ENCODE data around the gene OR10A3.

OR10A3 gene

GRCh38 chr11:7931168-7931567 lies 10.3 kb downstream of the OR10A3 start, which contains the start of gene OR10A6:
Gene OR10A6 (minus strand): TSS chr11:7931268. CDS start chr11:7928662, 2,606 bp downstream.
- no peak for DNase-seq

GRCh38 chr11:7927635-7928034 lies 13.9 kb downstream of the OR10A3 start:
- no peak for DNase-seq

- no peak for DNase-seq
These were observed 17.0 kb downstream of the OR10A3 start for GRCh38 chr11:7924536-7924935.

GRCh38 chr11:7918141-7918540 lies 23.4 kb downstream of the OR10A3 start:
- DNase-seq: no peak

- DNase-seq: no peak
These were observed 30.5 kb downstream of the OR10A3 start for GRCh38 chr11:7911011-7911410.

GRCh38 chr11:7910286-7910788 lies 31.2 kb downstream of the OR10A3 start:
- no peak for DNase-seq

- DNase-seq: no peak
These were observed 31.8 kb downstream of the OR10A3 start for GRCh38 chr11:7909585-7910285.

- DNase-seq: no peak
These were observed 34.4 kb downstream of the OR10A3 start for GRCh38 chr11:7907121-7907520.

- DNase-seq: no peak
These were observed 35.0 kb downstream of the OR10A3 start for GRCh38 chr11:7906481-7906880.

GRCh38 chr11:7905961-7906429 lies 35.5 kb downstream of the OR10A3 start:
- DNase-seq: no peak

- no peak for DNase-seq
These were observed 36.0 kb downstream of the OR10A3 start for GRCh38 chr11:7905549-7905948.

- no peak for DNase-seq
These were observed 36.6 kb downstream of the OR10A3 start for GRCh38 chr11:7904917-7905316.

- DNase-seq: no peak
These were observed 37.6 kb downstream of the OR10A3 start for GRCh38 chr11:7903940-7904339.

GRCh38 chr11:7901319-7901854 lies 40.1 kb downstream of the OR10A3 start:
- DNase-seq: no peak

GRCh38 chr11:7900686-7901085 lies 40.8 kb downstream of the OR10A3 start:
- DNase-seq: no peak

GRCh38 chr11:7899418-7899817 lies 42.1 kb downstream of the OR10A3 start:
- DNase-seq: no peak

- no peak for DNase-seq
These were observed 42.7 kb downstream of the OR10A3 start for GRCh38 chr11:7898666-7899283.

- no peak for DNase-seq
These were observed 45.3 kb downstream of the OR10A3 start for GRCh38 chr11:7896009-7896785.

GRCh38 chr11:7894251-7894650 lies 47.3 kb downstream of the OR10A3 start:
- DNase-seq: no peak

- DNase-seq: no peak
These were observed 47.7 kb downstream of the OR10A3 start for GRCh38 chr11:7893796-7894195.

- peak; percentile 56 for DNase-seq
These were observed 48.7 kb downstream of the OR10A3 start for GRCh38 chr11:7892840-7893254.

GRCh38 chr11:7892059-7892699 lies 49.3 kb downstream of the OR10A3 start:
- no peak for DNase-seq

All from CD4-positive, alpha-beta T cell treated with Interleukin-10 for 1 hour (primary cell).